HG02840 (cell line): ENCODE measurements around the gene SLC12A2.

Experiments
- ATAC-seq: cut with Tn5 transposase; IDR thresholded peaks from one replicate; pipeline ENCODE4 v1.9.1; 2021; ENCODE audit warnings: mild to moderate bottlenecking, moderate library complexity, moderate number of reproducible peaks; ENCODE audit not compliant: unreplicated experiment, low FRiP score

Gene SLC12A2

GRCh38 chr5:128093368-128093767 is 9.8 kb downstream of the SLC12A2 start:
- no peak for ATAC-seq

DNA sequence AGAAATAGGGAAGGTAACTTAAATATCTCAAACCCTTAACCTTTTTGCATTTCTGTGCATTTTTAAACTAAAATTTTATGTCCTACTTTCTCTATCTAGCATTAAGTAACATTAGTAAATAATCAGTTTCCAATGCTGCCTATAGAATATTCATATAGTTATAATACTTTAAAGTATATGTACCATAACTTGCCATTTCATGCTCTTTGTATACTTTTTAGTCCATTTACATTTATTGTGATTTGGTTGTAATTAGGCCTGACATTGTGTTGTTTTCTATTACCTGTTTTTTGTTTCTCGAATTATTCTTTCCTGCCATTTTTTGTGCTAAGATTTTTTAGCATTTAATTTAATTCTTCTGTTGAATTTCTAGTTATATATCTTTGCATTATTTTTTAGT is 13.7 kb downstream of the SLC12A2 start:
- no peak for ATAC-seq

DNA sequence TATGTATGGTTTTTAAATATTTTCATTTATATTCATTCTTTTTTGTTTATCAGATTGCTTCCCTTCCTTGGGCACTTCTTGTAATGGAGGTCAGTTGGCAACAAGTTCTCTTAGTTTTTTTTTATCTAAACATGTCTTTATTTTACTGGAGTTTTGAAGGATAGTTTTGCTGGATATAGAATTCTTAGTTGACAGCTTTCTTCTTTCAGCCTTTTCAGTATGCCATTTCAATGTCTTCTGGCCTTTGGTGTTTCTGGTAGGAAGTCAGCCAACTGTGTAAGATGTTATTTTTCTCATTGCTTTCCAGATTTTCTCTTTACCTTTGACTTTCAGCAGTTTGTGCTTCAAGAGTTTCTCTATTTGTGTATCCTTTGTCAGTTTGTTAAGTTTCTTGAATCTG is 14.2 kb downstream of the SLC12A2 start:
- ATAC-seq, result no peak

DNA sequence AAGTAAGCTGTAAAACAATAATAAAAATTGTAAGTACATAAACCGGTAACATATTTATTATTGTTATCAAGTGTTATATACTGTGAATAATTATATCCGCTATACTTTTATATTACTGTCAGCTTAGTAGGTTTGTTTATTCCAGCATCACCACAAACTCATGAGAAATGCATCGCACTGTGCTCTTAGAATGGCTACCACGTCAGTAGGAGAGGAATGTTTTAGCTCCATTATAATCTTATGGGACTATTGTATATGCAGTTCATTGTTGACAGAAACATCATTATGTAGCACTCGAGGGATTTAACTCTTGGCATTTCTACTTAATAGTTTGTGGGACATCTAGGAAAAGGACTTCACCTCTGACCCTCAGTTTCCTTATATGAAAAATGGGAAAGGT is 16.4 kb downstream of the SLC12A2 start:
- no peak for ATAC-seq

DNA sequence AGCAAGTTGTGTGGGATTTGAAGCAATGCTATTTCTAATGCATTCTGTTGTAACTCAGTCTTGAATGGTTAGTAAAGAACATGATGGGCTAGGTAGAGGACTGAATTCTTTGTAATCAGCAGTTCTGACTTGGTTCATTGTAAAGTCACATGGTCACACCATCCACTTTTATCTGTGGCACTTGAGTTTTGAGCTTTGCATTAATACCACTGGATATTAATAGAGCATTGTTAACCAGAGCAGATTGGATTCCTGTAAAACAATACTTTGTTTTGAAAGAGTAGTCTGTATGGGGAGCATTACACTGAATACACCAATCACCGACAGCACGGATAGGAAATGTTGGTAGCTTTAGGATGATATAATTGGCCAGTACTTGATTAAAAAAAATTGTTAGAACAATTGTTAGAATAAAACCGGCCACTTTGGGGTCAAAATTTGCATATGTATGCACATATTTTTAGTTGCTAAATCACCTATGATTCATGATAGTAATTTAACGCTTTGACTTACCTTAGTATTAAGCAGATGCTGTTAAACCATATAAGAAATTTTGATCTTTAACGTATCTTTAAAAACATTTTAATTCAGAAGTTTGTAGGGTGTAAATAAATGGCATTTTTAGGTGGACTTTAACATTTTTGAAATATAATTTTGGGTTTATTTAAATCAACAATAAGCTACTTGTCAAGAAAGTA is 17.4 kb downstream of the SLC12A2 start:
- no peak for ATAC-seq

GRCh38 chr5:128101676-128102075 is 18.1 kb downstream of the SLC12A2 start:
- no peak for ATAC-seq

DNA sequence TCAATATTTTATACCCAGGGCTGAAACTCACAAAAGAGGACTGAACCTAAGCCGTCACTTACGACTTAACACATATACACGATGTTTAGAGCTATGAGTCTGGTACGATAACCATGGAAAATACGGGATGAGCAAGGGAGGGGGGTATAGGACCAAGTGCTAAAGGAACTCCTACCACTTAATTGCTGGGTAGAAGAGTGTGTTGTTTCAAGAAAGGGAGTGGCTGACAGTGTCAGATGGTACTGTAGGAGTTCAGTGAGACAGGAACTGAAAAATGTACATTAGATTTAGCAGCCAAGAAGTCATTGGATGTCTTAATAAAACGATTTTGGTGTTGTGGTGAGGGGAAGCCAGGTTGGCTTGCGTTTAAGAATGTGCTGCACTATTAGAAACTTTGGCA is 21.6 kb downstream of the SLC12A2 start:
- ATAC-seq, result no peak

DNA sequence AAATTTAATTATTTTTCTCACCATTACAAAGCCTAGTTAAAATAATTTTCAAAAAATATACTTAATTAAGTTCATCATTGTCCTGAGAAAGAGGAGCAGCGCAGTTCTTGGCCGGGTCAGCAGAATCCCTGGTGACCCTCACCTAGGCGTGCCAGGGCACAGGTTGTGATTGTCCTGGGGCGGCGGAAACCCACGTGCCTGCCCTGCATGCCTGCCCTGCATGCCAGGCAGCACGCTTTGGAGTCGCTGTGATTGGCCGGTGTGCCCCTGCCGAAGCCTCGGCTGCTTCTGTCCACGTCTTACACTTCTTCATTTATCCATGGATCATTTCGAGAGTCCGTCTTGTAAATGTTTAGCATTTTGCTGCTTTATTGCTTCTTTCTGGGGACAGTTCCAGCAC is 25.6 kb downstream of the SLC12A2 start:
- ATAC-seq, result no peak

DNA sequence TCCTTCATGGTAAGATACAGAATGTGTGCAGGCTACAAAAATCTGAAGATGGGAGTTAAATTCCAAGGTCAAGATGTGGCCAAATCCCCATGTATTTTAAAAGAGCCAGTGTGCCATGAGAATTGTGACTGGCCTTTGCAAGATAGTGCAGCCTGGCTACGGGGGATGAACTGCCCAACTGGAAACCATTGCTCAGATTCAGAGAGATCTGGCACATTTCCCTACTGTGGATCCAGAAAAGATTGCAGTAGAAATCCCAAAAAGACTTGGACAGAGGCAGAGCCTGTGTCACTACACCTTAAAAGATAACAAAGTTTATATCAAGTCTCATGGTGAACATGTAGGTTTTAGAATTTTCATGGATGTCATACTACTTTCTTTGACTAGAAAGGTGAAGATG is 26.2 kb downstream of the SLC12A2 start:
- ATAC-seq, result no peak

DNA sequence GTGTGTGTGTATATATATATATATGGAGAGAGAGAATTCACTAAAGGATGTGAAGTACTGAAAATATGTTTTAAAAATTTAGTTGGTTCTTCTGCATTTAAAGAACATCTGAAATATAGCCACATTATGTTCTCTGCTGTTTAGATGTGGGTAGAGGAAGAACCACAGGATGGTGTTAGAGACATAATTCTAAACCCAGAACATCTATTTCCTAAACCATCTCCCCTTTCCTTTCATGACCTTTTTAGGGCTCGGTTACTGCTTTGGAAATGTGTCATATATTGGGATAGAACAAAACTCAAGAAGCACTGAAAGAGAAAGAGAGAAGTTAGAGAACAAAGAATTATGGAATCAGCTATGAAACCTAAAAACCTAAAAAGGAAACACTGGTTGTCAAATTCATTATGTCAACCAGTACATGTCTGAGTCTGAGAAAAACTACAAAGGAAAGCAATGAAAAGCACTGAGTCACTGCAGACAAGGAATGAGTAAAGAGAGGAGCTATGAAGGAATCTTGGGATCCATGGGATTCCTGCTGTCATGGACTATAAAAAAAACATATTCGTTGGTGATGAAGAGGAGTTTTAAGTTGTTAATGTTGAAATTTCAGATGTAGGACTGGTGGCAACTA is 28.4 kb downstream of the SLC12A2 start:
- no peak for ATAC-seq

GRCh38 chr5:128116445-128116844 is 32.9 kb downstream of the SLC12A2 start:
- no peak for ATAC-seq

DNA sequence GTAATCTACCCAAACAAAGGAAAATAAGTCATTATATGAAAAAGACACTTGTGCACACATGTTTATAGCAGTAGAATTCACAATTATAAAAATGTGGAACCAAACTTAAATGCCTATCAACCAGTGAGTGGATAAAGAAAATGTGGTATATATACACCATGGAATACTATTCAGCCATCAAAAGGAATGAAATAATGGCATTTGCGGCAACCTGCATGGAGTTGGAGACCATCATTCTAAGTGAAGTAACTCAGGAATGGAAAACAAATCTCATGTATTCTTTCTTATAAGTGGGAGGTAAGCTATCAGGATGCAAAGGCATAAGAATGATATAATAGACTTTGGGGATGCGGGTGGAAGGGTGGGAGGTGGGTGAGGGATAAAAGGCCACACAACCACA is 34.6 kb downstream of the SLC12A2 start:
- ATAC-seq, result no peak

DNA sequence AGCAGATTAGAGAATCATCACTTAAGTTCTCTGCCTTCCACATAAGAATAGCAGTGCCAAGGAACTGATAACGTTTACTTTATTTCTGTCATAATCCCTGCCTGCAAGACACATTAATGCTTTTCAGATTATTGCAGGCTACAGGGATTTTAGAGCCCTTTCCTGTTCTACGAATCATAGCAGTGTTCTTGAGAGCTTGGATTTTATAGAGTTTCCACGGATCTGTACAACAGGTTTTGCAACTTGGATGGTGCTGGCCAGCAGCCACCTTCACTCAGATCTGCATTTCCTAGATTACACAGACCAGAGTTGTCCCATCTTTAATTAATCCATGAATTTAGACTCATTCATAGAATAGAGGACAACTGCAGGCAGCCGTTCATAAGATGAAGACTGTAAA is 38.1 kb downstream of the SLC12A2 start:
- no peak for ATAC-seq

DNA sequence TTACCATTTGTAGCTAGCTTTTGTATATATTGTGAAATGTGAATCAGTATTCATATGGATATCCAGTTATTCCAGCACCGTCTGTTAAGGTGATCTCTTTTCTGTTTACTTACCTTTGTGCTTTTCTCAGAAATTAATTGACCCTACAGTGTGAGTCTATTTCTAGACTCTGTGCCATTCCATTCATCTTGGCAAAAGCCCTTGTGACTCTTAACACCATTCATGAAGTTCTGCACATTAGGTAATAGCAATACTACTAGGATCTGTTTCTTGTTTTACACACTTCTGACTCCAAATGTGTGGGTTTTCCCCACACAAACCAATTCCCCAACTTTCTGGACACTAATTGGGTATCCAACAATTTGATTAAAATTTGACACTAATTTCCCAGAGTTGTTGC is 40.4 kb downstream of the SLC12A2 start:
- ATAC-seq, result no peak

DNA sequence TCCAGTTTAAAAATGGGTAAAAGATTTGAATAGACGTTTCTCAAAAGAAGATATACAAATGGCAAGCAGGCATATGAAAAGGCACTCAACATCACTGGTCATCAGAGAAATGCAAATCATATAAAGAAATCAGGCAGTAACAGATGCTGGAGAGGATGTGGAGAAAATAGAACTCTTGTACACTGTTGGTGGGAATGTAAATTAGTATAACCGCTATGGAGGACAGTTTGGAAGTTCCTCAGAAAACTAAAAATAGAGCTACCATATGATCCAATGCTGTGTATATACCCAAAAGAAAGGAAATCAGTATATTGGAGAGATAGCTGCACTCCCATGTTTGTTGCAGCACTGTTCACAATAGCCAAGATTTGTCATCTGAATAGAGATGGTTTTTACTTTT is 42.7 kb downstream of the SLC12A2 start:
- ATAC-seq, result no peak

GRCh38 chr5:128132499-128132898 is 48.9 kb downstream of the SLC12A2 start:
- no peak for ATAC-seq

DNA sequence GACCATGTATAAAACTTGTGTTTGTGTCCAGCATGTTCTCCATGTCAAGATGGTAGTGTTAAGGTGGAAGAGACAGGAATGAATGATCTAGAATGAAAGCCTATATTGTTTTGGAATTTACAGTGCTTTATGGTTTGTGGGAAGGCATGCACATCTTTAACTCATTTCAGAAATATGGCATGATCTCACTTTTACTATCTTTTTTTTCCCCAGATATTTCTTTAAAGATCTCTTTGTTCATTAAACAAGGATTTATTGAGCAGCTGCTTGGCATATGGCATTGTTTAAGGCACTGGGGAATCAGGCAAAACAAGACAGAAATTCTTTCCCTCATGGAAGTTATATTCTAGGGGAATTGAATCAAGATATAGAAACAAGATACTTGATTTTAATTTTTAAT is 51.7 kb downstream of the SLC12A2 start:
- ATAC-seq, result no peak

- no peak for ATAC-seq
Measured at GRCh38 chr5:128143911-128144310, 60.3 kb downstream of the SLC12A2 start.

GRCh38 chr5:128144491-128144890 is 60.9 kb downstream of the SLC12A2 start:
- ATAC-seq, result no peak

GRCh38 chr5:128146671-128147070 is 63.1 kb downstream of the SLC12A2 start:
- ATAC-seq, result no peak

DNA sequence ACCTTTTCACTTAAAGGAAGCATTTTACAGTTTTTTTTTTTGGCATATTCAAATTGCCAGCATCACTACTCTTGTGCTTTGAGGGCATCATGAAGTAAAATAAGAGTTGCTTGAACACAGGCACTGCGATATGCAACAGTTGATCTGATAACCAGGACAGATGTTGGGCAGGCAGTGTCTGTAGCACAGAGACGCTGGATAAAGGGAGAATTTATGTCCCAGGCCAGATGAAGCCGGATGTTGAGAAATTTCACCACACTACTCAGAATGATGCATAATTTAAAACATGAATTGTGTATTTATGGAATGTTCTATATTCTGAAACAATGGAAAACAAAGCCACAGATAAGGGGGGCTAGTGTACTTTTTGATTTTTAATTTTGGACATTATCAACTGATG is 71.4 kb downstream of the SLC12A2 start:
- ATAC-seq, result no peak

GRCh38 chr5:128155776-128156175 is 72.2 kb downstream of the SLC12A2 start:
- no peak for ATAC-seq
